ENCODE results near the gene KRT14. TPM values are rescaled to one million over a fixed set of nuclear protein-coding genes. Genes with fewer than 3 reads are reported as not detected.

The KRT14 gene
- total RNA-seq, 3 donors from 2014 or later: 0.67 TPM; not detected in 2

- H3K36me3 ChIP-seq (ENCODE audit: low read depth): no peaks in the 10 kb centered on the region
- H3K4me1 ChIP-seq (ENCODE audit: low read depth): peaks cover 23% of the 10 kb centered on the region
- DNase-seq (peak in 1 of 3 donors; percentile 9), ATAC-seq (no peak)
- no peak for TF ChIP-seq CTCF (IDR thresholded peaks at IDR 0.05)
- no peak overlapping the region for H3K4me3 ChIP-seq
- no peaks in the 10 kb centered on the region for H3K9me3 ChIP-seq
- intact Hi-C loops (cut with DNase I, micrococcal nuclease): no loop called here
These were observed 53.6 kb downstream of the KRT14 start for GRCh38 chr17:41532947-41533570.

Other genes starting within 250 kb of the KRT14 start
- not detected for gene KRT33A, start 236.1 kb downstream of the KRT14 start, total RNA-seq
- not detected for gene KRT33B, start 217.1 kb downstream of the KRT14 start, total RNA-seq
- gene KRT34, start 204.6 kb downstream of the KRT14 start, total RNA-seq: not detected
- gene KRT31, start 189.3 kb downstream of the KRT14 start, total RNA-seq: not detected
- gene KRT37, start 162.3 kb downstream of the KRT14 start, total RNA-seq: not detected
- not detected for gene KRT38, start 145.9 kb downstream of the KRT14 start, total RNA-seq
- not detected for gene KRT32, start 119.5 kb downstream of the KRT14 start, total RNA-seq
- not detected for gene KRT35, start 105.7 kb downstream of the KRT14 start, total RNA-seq
- gene KRT36, start 97.0 kb downstream of the KRT14 start, total RNA-seq: not detected
- gene KRT13, start 81.3 kb downstream of the KRT14 start, total RNA-seq: 1 to 10 TPM in 1 of 3 donors, not detected in 2; 3.7 TPM
- 10 to 100 TPM in 1 of 3 donors, 1 to 10 TPM in 2; 5.0 to 16.5 (median 5.4) TPM for gene KRT15, start 68.0 kb downstream of the KRT14 start, total RNA-seq
- 1,000 to 10,000 TPM in 2 of 3 donors, 100 to 1,000 TPM in 1; 723 to 2,357 (median 1,709) TPM for gene KRT19, start 58.6 kb downstream of the KRT14 start, total RNA-seq
- gene KRT9, start 14.8 kb downstream of the KRT14 start, total RNA-seq: not detected
- not detected for gene KRT16, start 25.9 kb upstream of the KRT14 start, total RNA-seq
- gene KRT17, start 37.7 kb upstream of the KRT14 start, total RNA-seq: under 1 TPM in 1 of 3 donors, not detected in 2; 0.76 TPM
- gene EIF1, start 102.0 kb upstream of the KRT14 start, total RNA-seq: 100 to 1,000 TPM; 547 to 915 (median 566) TPM
- not detected for gene GAST, start 125.4 kb upstream of the KRT14 start, total RNA-seq
- gene HAP1, start 147.7 kb upstream of the KRT14 start, total RNA-seq: 1 to 10 TPM in 1 of 3 donors, under 1 TPM in 2; 0.12 to 2.8 (median 0.32) TPM
- gene JUP, start 199.8 kb upstream of the KRT14 start, total RNA-seq: 100 to 1,000 TPM; 165 to 383 (median 320) TPM
- 10 to 100 TPM; 10.7 to 14.0 (median 12.1) TPM for gene P3H4, start 225.1 kb upstream of the KRT14 start, total RNA-seq
- gene FKBP10, start 226.1 kb upstream of the KRT14 start, total RNA-seq: 10 to 100 TPM in 2 of 3 donors, 1 to 10 TPM in 1; 5.7 to 32.7 (median 18.6) TPM
- 10 to 100 TPM; 17.8 to 46.5 (median 19.1) TPM for gene NT5C3B, start 249.3 kb upstream of the KRT14 start, total RNA-seq